ENCODE data around the gene PCK2. TPM values are rescaled to one million over a fixed set of nuclear protein-coding genes. Genes with fewer than 3 reads are reported as not detected.

Gene PCK2
- total and polyA plus RNA-seq, 2 of the 13 experiments (the other 11 are each of a cell fraction or from before 2014, with no cell fraction given): 129 to 272 TPM

GRCh38 chr14:24067133-24068082 is 26.7 kb upstream of the PCK2 start (continued):
- TF ChIP-seq, protein P1, sequence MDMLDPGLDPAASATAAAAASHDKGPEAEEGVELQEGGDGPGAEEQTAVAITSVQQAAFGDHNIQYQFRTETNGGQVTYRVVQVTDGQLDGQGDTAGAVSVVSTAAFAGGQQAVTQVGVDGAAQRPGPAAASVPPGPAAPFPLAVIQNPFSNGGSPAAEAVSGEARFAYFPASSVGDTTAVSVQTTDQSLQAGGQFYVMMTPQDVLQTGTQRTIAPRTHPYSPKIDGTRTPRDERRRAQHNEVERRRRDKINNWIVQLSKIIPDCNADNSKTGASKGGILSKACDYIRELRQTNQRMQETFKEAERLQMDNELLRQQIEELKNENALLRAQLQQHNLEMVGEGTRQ (IDR thresholded peaks at IDR 0.05; ENCODE audit: low read depth, low read length): no peak
- TF ChIP-seq, protein P1 (CRISPR knock-in tag; IDR thresholded peaks at IDR 0.05; ENCODE audit: borderline replicate concordance): no peak
- TF ChIP-seq ZNF704 (CRISPR knock-in tag; IDR thresholded peaks at IDR 0.05; ENCODE audit: borderline replicate concordance) (peak; percentile 60; the same call in 1 of the 2 replicates), ZBTB7A (CRISPR knock-in tag; IDR thresholded peaks at IDR 0.05) (no peak), ZNF891 (CRISPR knock-in tag; IDR thresholded peaks at IDR 0.05) (0 out of 2 replicates have a peak, but pooled peaks have one; percentile 53), ZNF605 (CRISPR knock-in tag; IDR thresholded peaks at IDR 0.05) (peak; percentile 88), JUND (CRISPR knock-in tag; IDR thresholded peaks at IDR 0.05) (no peak), EEA1 (CRISPR knock-in tag; IDR thresholded peaks at IDR 0.05; ENCODE audit: borderline replicate concordance) (no peak), ZNF678 (CRISPR knock-in tag; IDR thresholded peaks at IDR 0.05) (no peak), ZFP41 (CRISPR knock-in tag; IDR thresholded peaks at IDR 0.05; ENCODE audit: borderline replicate concordance) (no peak), ZNF350 (CRISPR knock-in tag; IDR thresholded peaks at IDR 0.05; ENCODE audit: borderline replicate concordance, low read depth) (0 out of 2 replicates have a peak, but pooled peaks have one; percentile 12), ZNF580 (CRISPR knock-in tag; IDR thresholded peaks at IDR 0.05; ENCODE audit: borderline replicate concordance, low read depth) (0 out of 2 replicates have a peak, but pooled peaks have one; percentile 27), ZNF800 (CRISPR knock-in tag; IDR thresholded peaks at IDR 0.05) (peak; percentile 64; the same call in 1 of the 2 replicates), PHF20 (CRISPR knock-in tag; IDR thresholded peaks at IDR 0.05) (no peak; the same call in 1 of the 2 replicates)
